Immature natural killer cell (primary cell): Measurements from ENCODE around the gene DLGAP4. TPM values are rescaled to one million over a fixed set of nuclear protein-coding genes. Genes with fewer than 3 reads are reported as not detected.

Experiments
- DNase-seq, 3 donors: peaks; one replicate each; pipeline ENCODE4 v3.0.0; 2022; ENCODE audit warnings: mixed read lengths in 1 of 3
- H3K27ac Mint-ChIP-seq, 6 donors: one replicate each; pipeline ENCODE4 v1.8.0; 2020; ENCODE audit warnings: mixed read lengths in 6 of 6, mild to moderate bottlenecking in 5 of 6, inconsistent platforms in 4 of 6, moderate library complexity in 3 of 6
- H3K27me3 Mint-ChIP-seq, 3 donors: one replicate each; pipeline ENCODE4 v1.8.0; 2020 to 2021; ENCODE audit warnings: low read depth in 3 of 3, mild to moderate bottlenecking in 3 of 3, mixed read lengths in 3 of 3, moderate library complexity in 3 of 3, inconsistent platforms in 1 of 3
- H3K36me3 Mint-ChIP-seq, 3 donors: one replicate each; pipeline ENCODE4 v1.8.0; 2020; ENCODE audit warnings: mixed read lengths in 3 of 3, inconsistent platforms in 2 of 3, mild to moderate bottlenecking in 2 of 3
- H3K4me1 Mint-ChIP-seq, 2 donors: one replicate each; pipeline ENCODE4 v1.8.0; 2020; ENCODE audit warnings: inconsistent platforms in 2 of 2, mild to moderate bottlenecking in 2 of 2, mixed read lengths in 2 of 2, moderate library complexity in 1 of 2
- H3K4me3 Mint-ChIP-seq, 5 donors: one replicate each; pipeline ENCODE4 v1.8.0; 2020; ENCODE audit warnings: mild to moderate bottlenecking in 5 of 5, mixed read lengths in 5 of 5, inconsistent platforms in 3 of 5, moderate library complexity in 3 of 5
- H3K9me3 Mint-ChIP-seq, 6 donors: one replicate each; pipeline ENCODE4 v1.8.0; 2020; ENCODE audit warnings: mild to moderate bottlenecking in 6 of 6, mixed read lengths in 6 of 6, inconsistent platforms in 4 of 6, moderate library complexity in 3 of 6
- polyA plus RNA-seq, 3 donors: library from polyadenylated mRNA; unstranded; fragments of 300-500 nt; fragmentation: Illumina TruSeq; gene quantifications; one replicate each; pipeline ENCODE4 v1.2.3, GENCODE V29; 2021

Gene DLGAP4
- polyA plus RNA-seq: 10 to 100 TPM in 2 of 3 donors, 1 to 10 TPM in 1; 9.0 to 29.0 (median 12.6) TPM

GRCh38 chr20:36305602-36306551, at the start of gene DLGAP4:
DLGAP4 (plus strand) TSS chr20:36306339; CDS start chr20:36431718, 125,379 bp downstream.
- Mint-ChIP-seq H3K36me3 (no peaks in the 10 kb centered on the region), H3K4me3 (peak within 1 kb of the TSS; percentile 60 to 77 (median 71)), H3K27me3 (peaks cover 9 to 18% (median 12%) of the 10 kb centered on the region in 3 donors), H3K27ac (peak within 1 kb of the TSS in 1 of 6 donors; percentile 51), H3K9me3 (no peaks in the 10 kb centered on the region), H3K4me1 (peaks cover 5 to 10% of the 10 kb centered on the region in 2 donors)
- no peak for DNase-seq

DNA sequence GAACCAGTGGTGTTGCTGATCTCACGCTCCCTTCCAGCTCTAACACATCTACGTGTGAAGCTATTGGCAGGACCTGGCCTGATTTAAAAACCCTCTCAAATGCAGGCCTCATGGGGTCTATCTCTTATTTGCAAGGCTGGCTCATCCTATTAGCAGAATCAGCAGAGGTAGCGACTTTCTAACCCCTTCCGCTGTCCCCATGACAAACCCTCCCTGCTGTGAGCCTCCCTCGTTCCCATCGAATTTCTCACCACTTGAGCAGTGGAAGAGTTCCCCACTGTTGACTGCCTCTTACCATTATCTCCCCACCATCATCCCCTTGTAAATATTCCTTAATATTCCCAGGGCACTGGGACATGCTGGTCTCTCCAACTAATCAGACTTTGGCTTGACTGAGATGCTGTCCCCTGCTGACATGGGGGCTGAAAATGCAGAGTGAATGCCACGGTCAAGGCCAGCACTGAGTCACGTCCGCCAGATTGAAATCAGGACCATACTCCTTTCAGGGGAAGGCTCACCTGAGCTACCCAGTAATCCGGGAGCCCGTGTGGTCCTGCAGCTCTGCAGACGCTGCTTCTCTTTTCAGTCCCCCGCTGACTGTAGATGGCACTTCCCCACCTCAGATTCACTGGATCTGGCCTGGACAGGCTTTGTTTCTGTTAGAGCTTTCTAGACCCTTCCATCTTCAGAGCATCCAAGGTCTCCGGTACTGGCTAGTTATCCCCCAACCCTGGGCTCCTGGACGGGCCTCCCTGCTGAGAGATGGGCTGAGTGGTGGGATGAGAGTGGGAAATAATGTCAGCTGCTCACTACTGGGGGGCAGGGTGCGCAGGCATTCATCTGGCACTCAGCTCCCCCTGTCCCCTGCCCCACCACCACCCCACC, 46.7 kb upstream of the DLGAP4 start:
- Mint-ChIP-seq H3K27me3 (peaks cover 4 to 6% (median 4%) of the 10 kb centered on the region in 3 donors), H3K36me3 (peaks cover 7 to 10% (median 7%) of the 10 kb centered on the region in 3 donors), H3K4me3 (no peak overlapping the region), H3K27ac (no peak overlapping the region), H3K9me3 (peaks cover 0 to 1% (median 0%) of the 10 kb centered on the region in 6 donors), H3K4me1 (no peaks in the 10 kb centered on the region)
- no peak for DNase-seq

GRCh38 chr20:36260316-36260715, 45.8 kb upstream of the DLGAP4 start:
- H3K27ac Mint-ChIP-seq: no peak overlapping the region
- peaks cover 7 to 10% (median 7%) of the 10 kb centered on the region in 3 donors for H3K36me3 Mint-ChIP-seq
- peaks cover 0 to 1% (median 0%) of the 10 kb centered on the region in 6 donors for H3K9me3 Mint-ChIP-seq
- no peaks in the 10 kb centered on the region for H3K4me1 Mint-ChIP-seq
- no peak overlapping the region for H3K4me3 Mint-ChIP-seq
- peaks cover 4 to 6% (median 4%) of the 10 kb centered on the region in 3 donors for H3K27me3 Mint-ChIP-seq
- no peak for DNase-seq

DNA sequence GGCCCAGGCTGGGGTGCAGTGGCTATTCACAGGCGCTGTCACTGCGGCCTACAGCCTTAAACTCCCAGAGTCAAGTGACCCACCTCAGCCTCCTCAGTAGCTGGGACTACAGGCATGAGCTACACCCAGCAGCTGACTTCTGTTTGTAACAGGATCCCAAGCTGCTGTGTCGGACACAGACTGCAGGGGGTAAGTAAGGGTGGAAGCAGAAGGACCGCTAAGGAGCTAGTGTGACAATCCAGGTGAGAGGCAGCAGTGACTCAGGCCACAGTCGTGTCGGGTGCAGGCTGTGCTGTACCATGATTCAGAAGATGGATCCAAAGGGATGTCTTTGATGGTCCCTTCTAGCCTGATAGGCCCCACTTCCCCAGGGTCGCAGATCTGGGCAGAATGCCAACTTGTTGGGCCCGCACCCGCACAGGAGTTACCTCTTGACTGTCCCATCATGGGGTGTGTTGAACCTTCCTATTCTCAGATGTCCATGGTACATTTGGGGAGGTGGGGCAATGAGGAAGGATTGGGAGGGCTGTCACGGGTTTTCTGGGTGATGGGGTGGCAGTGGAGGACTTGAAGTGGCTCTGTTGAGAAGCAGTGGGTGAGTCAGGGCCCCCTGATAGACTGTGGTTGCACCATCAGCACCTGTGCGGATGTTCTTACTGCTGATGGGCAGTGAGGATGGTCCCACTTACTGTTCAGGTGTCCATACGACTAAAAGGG, 44.6 kb upstream of the DLGAP4 start:
- Mint-ChIP-seq H3K27ac (no peak overlapping the region), H3K4me3 (no peak overlapping the region), H3K4me1 (no peaks in the 10 kb centered on the region), H3K36me3 (peaks cover 3 to 7% (median 7%) of the 10 kb centered on the region in 3 donors), H3K9me3 (peaks cover 0 to 1% (median 0%) of the 10 kb centered on the region in 6 donors), H3K27me3 (peaks cover 4 to 7% (median 4%) of the 10 kb centered on the region in 3 donors)
- DNase-seq: no peak

GRCh38 chr20:36262440-36262839, 43.7 kb upstream of the DLGAP4 start:
- Mint-ChIP-seq H3K27me3 (peaks cover 4 to 8% (median 4%) of the 10 kb centered on the region in 3 donors), H3K27ac (no peak overlapping the region), H3K4me3 (no peak overlapping the region), H3K4me1 (no peaks in the 10 kb centered on the region), H3K36me3 (no peaks in the 10 kb centered on the region), H3K9me3 (peaks cover 0 to 1% (median 0%) of the 10 kb centered on the region in 6 donors)
- DNase-seq: no peak

DNA sequence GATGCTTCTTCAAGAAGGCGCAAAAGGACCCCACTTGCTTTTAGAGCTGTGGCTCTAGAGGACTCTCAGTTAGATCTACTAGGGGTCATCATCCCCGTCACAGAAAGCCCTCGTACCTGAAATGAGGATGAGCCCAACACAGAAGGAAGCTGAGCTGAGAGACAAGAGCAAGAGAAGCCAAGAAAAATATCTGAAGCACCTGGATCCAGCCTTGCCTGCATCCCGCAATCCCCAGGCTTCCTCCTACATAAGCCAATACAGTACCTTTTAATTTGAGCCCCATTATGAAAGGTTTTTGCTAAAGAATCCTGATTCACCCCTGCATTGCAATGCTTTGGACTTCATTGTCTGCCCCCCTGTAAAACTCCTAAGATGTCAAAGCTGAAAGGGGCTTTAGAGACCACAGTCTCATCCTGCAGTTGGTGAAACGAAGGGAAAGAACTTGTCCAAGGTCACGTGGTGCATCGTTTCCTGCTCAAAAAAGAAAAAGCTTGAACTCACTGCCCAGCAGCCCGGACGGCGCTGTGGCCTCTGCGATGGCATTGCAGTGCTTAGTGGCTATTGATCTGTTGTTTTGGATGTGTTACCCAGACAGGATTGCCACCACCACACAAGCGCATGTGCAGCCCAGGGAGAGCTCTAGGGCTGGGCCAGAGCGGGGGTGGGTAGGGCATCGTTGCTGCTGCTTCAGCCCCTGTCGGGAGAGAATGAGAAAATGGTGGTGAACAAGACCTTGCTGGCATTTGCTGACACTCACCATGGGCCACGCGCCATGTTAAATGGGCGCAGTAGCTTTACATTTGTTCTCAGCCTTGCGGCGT, 41.5 kb upstream of the DLGAP4 start:
- Mint-ChIP-seq H3K27ac (no peak overlapping the region), H3K4me1 (no peaks in the 10 kb centered on the region), H3K27me3 (peaks cover 3 to 8% (median 5%) of the 10 kb centered on the region in 3 donors), H3K36me3 (no peaks in the 10 kb centered on the region), H3K9me3 (peaks cover 0 to 1% (median 0%) of the 10 kb centered on the region in 6 donors), H3K4me3 (no peak overlapping the region)
- no peak for DNase-seq

GRCh38 chr20:36266189-36266588, 40.0 kb upstream of the DLGAP4 start:
- no peak overlapping the region for H3K27ac Mint-ChIP-seq
- DNase-seq: no peak
- no peaks in the 10 kb centered on the region for H3K36me3 Mint-ChIP-seq
- no peak overlapping the region for H3K4me3 Mint-ChIP-seq
- peaks cover 0 to 1% (median 0%) of the 10 kb centered on the region in 6 donors for H3K9me3 Mint-ChIP-seq
- H3K4me1 Mint-ChIP-seq: no peaks in the 10 kb centered on the region
- H3K27me3 Mint-ChIP-seq: peaks cover 0 to 4% (median 2%) of the 10 kb centered on the region in 3 donors

DNA sequence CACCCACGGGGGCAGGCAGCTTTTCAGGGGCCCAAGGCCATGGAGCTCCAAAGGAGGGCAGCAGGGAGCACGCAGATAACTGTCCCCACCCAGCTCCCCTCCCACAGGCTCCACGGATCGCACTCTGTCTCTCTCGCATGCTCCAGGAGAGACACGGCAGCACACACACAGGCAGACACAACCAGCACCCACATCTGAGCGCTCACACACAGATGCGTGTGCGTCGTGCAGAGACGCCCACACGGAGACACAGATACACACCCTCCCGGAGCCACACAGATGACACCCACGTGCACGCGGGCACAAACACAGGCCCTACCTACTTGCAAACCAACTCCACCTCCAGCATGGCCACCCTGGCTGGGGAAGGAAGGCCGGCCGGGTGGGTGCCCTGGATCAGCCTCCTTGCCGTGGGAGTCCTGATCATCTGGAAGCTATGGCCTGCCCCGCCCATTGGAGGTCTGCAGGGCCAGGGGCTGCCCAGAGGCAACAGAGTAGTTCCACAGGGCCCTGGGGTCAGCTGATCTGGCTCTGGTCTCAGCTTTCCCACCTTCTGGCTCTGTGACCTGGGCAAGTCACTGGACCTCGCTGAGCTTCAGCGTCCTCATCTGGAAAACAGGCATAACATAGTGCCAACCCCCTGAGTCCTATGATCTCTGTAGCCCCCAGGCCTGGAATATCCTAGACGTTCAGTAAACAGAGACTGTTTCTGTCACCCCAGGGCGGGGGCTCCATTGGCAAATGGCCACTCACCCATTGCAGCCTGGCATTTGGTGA, 38.3 kb upstream of the DLGAP4 start:
- H3K36me3 Mint-ChIP-seq: no peaks in the 10 kb centered on the region
- H3K27me3 Mint-ChIP-seq: peaks cover 2 to 4% (median 3%) of the 10 kb centered on the region in 3 donors
- peaks cover 0 to 1% (median 0%) of the 10 kb centered on the region in 6 donors for H3K9me3 Mint-ChIP-seq
- H3K4me1 Mint-ChIP-seq: no peaks in the 10 kb centered on the region
- H3K4me3 Mint-ChIP-seq: no peak overlapping the region
- DNase-seq: no peak
- H3K27ac Mint-ChIP-seq: no peak overlapping the region

GRCh38 chr20:36268440-36269342, 37.4 kb upstream of the DLGAP4 start:
- H3K4me1 Mint-ChIP-seq: no peaks in the 10 kb centered on the region
- peaks cover 2 to 4% (median 4%) of the 10 kb centered on the region in 3 donors for H3K27me3 Mint-ChIP-seq
- DNase-seq: no peak
- H3K36me3 Mint-ChIP-seq: no peaks in the 10 kb centered on the region
- H3K9me3 Mint-ChIP-seq: peaks cover 0 to 1% (median 0%) of the 10 kb centered on the region in 6 donors
- no peak overlapping the region for H3K27ac Mint-ChIP-seq
- H3K4me3 Mint-ChIP-seq: no peak overlapping the region

DNA sequence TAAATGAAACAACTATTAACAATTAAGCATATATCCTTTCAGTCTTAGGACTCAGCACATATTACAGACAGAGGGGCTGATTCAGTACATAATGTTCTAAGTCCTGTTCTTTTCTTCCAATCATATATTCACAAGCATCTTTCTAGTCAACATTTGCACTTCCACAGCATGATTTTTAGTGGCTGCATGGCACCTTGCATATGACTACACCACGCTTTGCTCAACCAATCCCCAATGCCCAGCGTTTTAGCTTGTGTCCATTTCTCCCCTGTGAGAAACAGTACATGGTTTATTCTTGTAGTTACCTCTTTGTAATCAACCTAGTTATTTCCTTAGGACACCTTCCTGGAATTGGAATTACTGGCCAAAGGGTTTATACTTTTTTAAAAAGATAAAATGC, 36.6 kb upstream of the DLGAP4 start:
- no peak overlapping the region for H3K4me3 Mint-ChIP-seq
- peaks cover 2 to 7% (median 4%) of the 10 kb centered on the region in 3 donors for H3K27me3 Mint-ChIP-seq
- H3K4me1 Mint-ChIP-seq: no peaks in the 10 kb centered on the region
- H3K36me3 Mint-ChIP-seq: no peaks in the 10 kb centered on the region
- H3K9me3 Mint-ChIP-seq: no peaks in the 10 kb centered on the region
- DNase-seq: no peak
- H3K27ac Mint-ChIP-seq: no peak overlapping the region
